Stimulated activated CD4-positive, alpha-beta T cell treated with anti-CD3 and anti-CD28 coated beads, Interleukin-2, amount 100 ng/mL, for 4 hours (primary cell): ENCODE results near the gene LCE2D.

Source experiments
- DNase-seq: peaks from one replicate; pipeline ENCODE4 v3.0.0-alpha.2; 2020; ENCODE audit warnings: low read depth

Gene LCE2D

DNA sequence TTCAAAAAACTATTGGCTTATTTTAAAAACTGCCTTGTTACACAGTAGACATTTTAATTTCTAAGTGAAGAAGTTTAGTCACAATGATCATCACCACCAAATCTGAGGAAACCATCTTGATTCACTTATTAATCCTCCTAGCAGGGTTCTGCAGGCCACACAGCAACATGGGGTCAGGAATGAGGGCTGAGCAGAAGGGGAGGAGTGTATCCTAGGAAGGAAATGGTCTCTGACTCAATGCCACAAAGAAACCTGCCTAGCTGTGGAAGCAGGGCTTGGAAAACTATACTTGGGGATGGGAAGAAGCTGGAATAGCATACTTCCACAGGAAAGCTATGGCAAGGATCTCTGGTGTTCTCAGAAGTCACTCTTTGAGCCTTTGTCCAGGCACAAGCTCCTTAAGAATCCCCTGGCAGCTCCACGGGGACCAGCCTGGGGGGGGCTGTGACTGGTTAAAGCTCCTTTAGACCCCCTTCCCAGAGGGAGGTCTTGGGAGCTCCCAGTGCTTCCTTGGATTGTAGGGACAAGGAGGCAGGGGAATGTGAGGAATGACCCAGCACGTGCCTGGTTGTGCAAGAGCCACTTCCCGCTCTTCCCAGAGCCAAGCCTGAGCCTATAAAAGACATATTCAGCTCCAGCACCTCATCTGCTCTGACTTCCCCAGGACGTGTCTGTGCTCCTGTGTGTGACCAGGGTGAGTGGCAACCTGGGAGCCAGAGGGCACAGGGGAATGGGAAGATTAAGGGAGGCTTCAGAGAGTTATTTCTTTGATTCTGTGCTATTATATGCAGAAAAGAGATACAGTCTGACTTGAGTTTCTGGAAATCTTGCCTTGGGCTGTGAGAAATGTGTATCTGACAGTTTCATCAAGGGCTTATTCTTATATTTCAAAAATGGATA is 34.8 kb downstream of the LCE2D start, which contains the start of gene LCE2A:
LCE2A (plus strand) TSS at position 645 of the 900 bp plus-strand sequence. CDS start 557 bp downstream, outside the sequence.
- no peak for DNase-seq

DNA sequence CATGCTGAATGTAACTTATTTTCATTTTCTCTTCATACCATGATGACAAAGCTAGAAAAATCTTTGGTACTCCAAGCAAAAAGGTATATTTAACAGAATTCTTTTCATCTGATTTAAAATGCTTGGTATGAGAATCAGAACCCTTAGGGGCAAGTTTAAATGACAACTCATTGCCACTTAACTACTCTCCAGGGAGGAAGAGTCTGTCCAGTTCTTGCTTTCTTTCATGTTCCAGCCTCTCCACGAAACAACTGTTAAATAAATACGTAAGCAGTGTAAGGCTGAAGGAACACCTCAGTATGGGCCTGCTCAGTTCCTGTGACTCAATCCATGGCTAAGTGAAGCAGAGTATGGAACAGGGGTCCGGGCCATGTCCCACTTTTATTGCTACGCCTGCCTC is 36.6 kb downstream of the LCE2D start:
- DNase-seq = no peak

DNA sequence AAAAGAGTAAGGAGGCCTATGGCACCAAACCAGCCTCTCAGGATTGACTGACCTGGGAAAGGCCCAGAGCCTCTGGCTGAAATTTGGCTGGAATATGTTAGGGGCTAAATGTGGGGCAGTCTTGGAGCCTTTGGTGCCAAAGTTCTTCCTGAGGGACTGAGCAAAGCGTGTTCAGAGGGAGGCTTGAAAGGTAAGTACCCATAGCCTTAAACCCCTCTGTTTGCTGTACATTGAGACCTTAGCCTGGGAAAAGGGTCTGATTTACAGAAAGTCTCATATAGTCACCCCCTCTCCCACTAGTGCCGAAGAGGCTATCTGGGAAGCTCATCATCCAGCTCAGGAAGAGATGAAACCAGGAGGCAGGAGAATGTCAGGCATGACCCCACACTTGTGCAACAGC is 44.7 kb downstream of the LCE2D start, which contains the start of gene LCE4A:
LCE4A (plus strand) TSS at position 301 of the 400 bp plus-strand sequence. CDS start 916 bp downstream, outside the sequence.
- DNase-seq = no peak
